ENCODE data around the gene ALPI. TPM values are rescaled to one million over a fixed set of nuclear protein-coding genes. Genes with fewer than 3 reads are reported as not detected.
"Not testable (repeated sequence)": the region's sequence is repeated elsewhere in the genome, so short reads cannot be mapped to it uniquely, and the experiment has no call there.

Gene ALPI
- total and polyA plus RNA-seq, 9 donors: 0.63 to 3.7 TPM; not detected in 7

GRCh38 chr2:232447638-232448303, 8.2 kb upstream of the ALPI start:
- WGBS (ENCODE audit: insufficient coverage): 76% methylated on average over 9 of the region's 18 CpGs

GRCh38 chr2:232448304-232448690, 7.7 kb upstream of the ALPI start:
- 65% methylated on average over 5 of the region's 10 CpGs for WGBS (ENCODE audit: insufficient coverage)
- H3K27ac ChIP-seq (ENCODE audit: low read length): no peak overlapping the region
- H3K36me3 ChIP-seq (ENCODE audit: control insufficient read depth, insufficient read depth, low read length): no peaks in the 10 kb centered on the region
- peaks cover 3% of the 10 kb centered on the region for H3K4me1 ChIP-seq (ENCODE audit: control insufficient read depth, insufficient read depth, low read length)
- peaks cover 2% of the 10 kb centered on the region for H3K27me3 ChIP-seq (ENCODE audit: control insufficient read depth, insufficient read depth, low read length)
- no peaks in the 10 kb centered on the region for H3K9me3 ChIP-seq (replicated peaks; ENCODE audit: control insufficient read depth, low read depth, low read length)
- H3K4me3 ChIP-seq (ENCODE audit: low read length): no peak overlapping the region
- no peak for DNase-seq

More at GRCh38 chr2:232447638-232448303, 8.2 kb upstream of the ALPI start:
- peaks cover 2% of the 10 kb centered on the region for H3K27me3 ChIP-seq (ENCODE audit: control insufficient read depth, insufficient read depth, low read length)
- peaks cover 3% of the 10 kb centered on the region for H3K4me1 ChIP-seq (ENCODE audit: control insufficient read depth, insufficient read depth, low read length)
- no peak overlapping the region for H3K4me3 ChIP-seq (ENCODE audit: low read length)
- H3K36me3 ChIP-seq (ENCODE audit: control insufficient read depth, insufficient read depth, low read length): no peaks in the 10 kb centered on the region
- DNase-seq: no peak
- no peaks in the 10 kb centered on the region for H3K9me3 ChIP-seq (replicated peaks; ENCODE audit: control insufficient read depth, low read depth, low read length)
- no peak overlapping the region for H3K27ac ChIP-seq (ENCODE audit: low read length)

GRCh38 chr2:232449964-232450363, 6.0 kb upstream of the ALPI start:
- H3K9me3 ChIP-seq (replicated peaks; ENCODE audit: control insufficient read depth, low read depth, low read length): no peaks in the 10 kb centered on the region
- H3K27ac ChIP-seq (ENCODE audit: low read length): no peak overlapping the region
- 60% methylated on average over 11 of the region's 12 CpGs for WGBS (ENCODE audit: insufficient coverage)
- H3K4me3 ChIP-seq (ENCODE audit: low read length): no peak overlapping the region
- no peaks in the 10 kb centered on the region for H3K36me3 ChIP-seq (ENCODE audit: control insufficient read depth, insufficient read depth, low read length)
- peaks cover 2% of the 10 kb centered on the region for H3K27me3 ChIP-seq (ENCODE audit: control insufficient read depth, insufficient read depth, low read length)
- H3K4me1 ChIP-seq (ENCODE audit: control insufficient read depth, insufficient read depth, low read length): no peaks in the 10 kb centered on the region
- DNase-seq: no peak

GRCh38 chr2:232451645-232452044, 4.3 kb upstream of the ALPI start:
- 83% methylated on average over 1 of the region's 3 CpGs for WGBS (ENCODE audit: insufficient coverage)
- not testable (repeated sequence) for H3K36me3 ChIP-seq (ENCODE audit: control insufficient read depth, insufficient read depth, low read length); H3K9me3 ChIP-seq (replicated peaks; ENCODE audit: control insufficient read depth, low read depth, low read length); H3K27me3 ChIP-seq (ENCODE audit: control insufficient read depth, insufficient read depth, low read length); H3K4me3 ChIP-seq (ENCODE audit: low read length); H3K4me1 ChIP-seq (ENCODE audit: control insufficient read depth, insufficient read depth, low read length); H3K27ac ChIP-seq (ENCODE audit: low read length); DNase-seq

GRCh38 chr2:232454630-232455029, 1.3 kb upstream of the ALPI start:
- 82% methylated on average over 8 of the region's 9 CpGs for WGBS (ENCODE audit: insufficient coverage)
- Histone ChIP-seq H3K27ac (ENCODE audit: low read length) (no peak overlapping the region), H3K9me3 (replicated peaks; ENCODE audit: control insufficient read depth, low read depth, low read length) (no peaks in the 10 kb centered on the region), H3K4me3 (ENCODE audit: low read length) (no peak overlapping the region), H3K4me1 (ENCODE audit: control insufficient read depth, insufficient read depth, low read length) (no peaks in the 10 kb centered on the region), H3K36me3 (ENCODE audit: control insufficient read depth, insufficient read depth, low read length) (no peaks in the 10 kb centered on the region), H3K27me3 (ENCODE audit: control insufficient read depth, insufficient read depth, low read length) (peaks cover 28% of the 10 kb centered on the region)
- DNase-seq: no peak

- Histone ChIP-seq H3K9me3 (replicated peaks; ENCODE audit: control insufficient read depth, low read depth, low read length) (no peaks in the 10 kb centered on the region), H3K4me3 (ENCODE audit: low read length) (no peak overlapping the region), H3K4me1 (ENCODE audit: control insufficient read depth, insufficient read depth, low read length) (no peaks in the 10 kb centered on the region), H3K36me3 (ENCODE audit: control insufficient read depth, insufficient read depth, low read length) (no peaks in the 10 kb centered on the region), H3K27me3 (ENCODE audit: control insufficient read depth, insufficient read depth, low read length) (peaks cover 36% of the 10 kb centered on the region), H3K27ac (ENCODE audit: low read length) (no peak overlapping the region)
- WGBS (ENCODE audit: insufficient coverage): 84% methylated on average over 26 of the region's 27 CpGs
- no peak for DNase-seq
These were observed 555 bp downstream of the ALPI start for GRCh38 chr2:232456296-232457120.

- Histone ChIP-seq H3K4me3 (ENCODE audit: low read length) (no peak overlapping the region), H3K4me1 (ENCODE audit: control insufficient read depth, insufficient read depth, low read length) (no peaks in the 10 kb centered on the region), H3K36me3 (ENCODE audit: control insufficient read depth, insufficient read depth, low read length) (no peaks in the 10 kb centered on the region), H3K9me3 (replicated peaks; ENCODE audit: control insufficient read depth, low read depth, low read length) (no peaks in the 10 kb centered on the region), H3K27me3 (ENCODE audit: control insufficient read depth, insufficient read depth, low read length) (peaks cover 40% of the 10 kb centered on the region), H3K27ac (ENCODE audit: low read length) (no peak overlapping the region)
- no peak for DNase-seq
- 85% methylated on average over 17 of the region's 21 CpGs for WGBS (ENCODE audit: insufficient coverage)
These were observed 1.4 kb downstream of the ALPI start for GRCh38 chr2:232457121-232458011.

- DNase-seq: no peak
- Histone ChIP-seq H3K36me3 (ENCODE audit: control insufficient read depth, insufficient read depth, low read length) (no peaks in the 10 kb centered on the region), H3K4me1 (ENCODE audit: control insufficient read depth, insufficient read depth, low read length) (no peaks in the 10 kb centered on the region), H3K27me3 (ENCODE audit: control insufficient read depth, insufficient read depth, low read length) (peaks cover 43% of the 10 kb centered on the region), H3K27ac (ENCODE audit: low read length) (no peak overlapping the region), H3K4me3 (ENCODE audit: low read length) (no peak overlapping the region), H3K9me3 (replicated peaks; ENCODE audit: control insufficient read depth, low read depth, low read length) (no peaks in the 10 kb centered on the region)
- 81% methylated on average over 22 of the region's 25 CpGs for WGBS (ENCODE audit: insufficient coverage)
These were observed 2.2 kb downstream of the ALPI start for GRCh38 chr2:232458051-232458660.

GRCh38 chr2:232458661-232459418, 2.9 kb downstream of the ALPI start:
- Histone ChIP-seq H3K9me3 (replicated peaks; ENCODE audit: control insufficient read depth, low read depth, low read length) (no peaks in the 10 kb centered on the region), H3K27ac (ENCODE audit: low read length) (no peak overlapping the region), H3K4me1 (ENCODE audit: control insufficient read depth, insufficient read depth, low read length) (no peaks in the 10 kb centered on the region), H3K36me3 (ENCODE audit: control insufficient read depth, insufficient read depth, low read length) (no peaks in the 10 kb centered on the region), H3K4me3 (ENCODE audit: low read length) (no peak overlapping the region), H3K27me3 (ENCODE audit: control insufficient read depth, insufficient read depth, low read length) (peaks cover 47% of the 10 kb centered on the region)
- 42% methylated on average over 50 of the region's 56 CpGs for WGBS (ENCODE audit: insufficient coverage)
- DNase-seq: no peak

Data from muscle of leg (tissue), 11 donors.